Measurements from ENCODE around the gene RIN3. TPM values are rescaled to one million over a fixed set of nuclear protein-coding genes. Genes with fewer than 3 reads are reported as not detected.

The RIN3 gene
- total RNA-seq, 1 donor from 2014 or later = 0.22 TPM

DNA sequence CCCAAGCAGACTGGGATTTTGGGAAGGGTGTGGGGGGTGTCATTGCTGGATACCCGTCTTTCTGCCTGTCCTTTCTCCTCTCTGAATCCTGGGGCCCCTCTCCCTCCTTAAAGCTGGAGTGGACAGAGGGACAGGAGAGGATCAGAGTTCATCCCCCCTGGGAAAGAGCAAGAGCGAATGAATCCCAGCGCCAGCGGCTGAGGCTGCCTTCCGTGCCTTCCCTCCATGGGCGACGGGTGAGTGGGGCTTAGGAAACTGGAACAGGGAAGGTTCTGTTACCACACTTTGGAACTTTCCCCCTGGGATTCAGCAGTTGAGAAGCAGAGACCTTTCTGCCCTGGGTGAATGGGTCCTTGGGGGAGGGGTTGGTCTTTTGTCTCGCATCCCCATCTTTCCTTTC is 16.2 kb upstream of the RIN3 start:
- Histone ChIP-seq H3K9ac (no peak overlapping the region), H3K4me3 (no peak overlapping the region), H3K27me3 (no peaks in the 10 kb centered on the region), H4K20me1 (ENCODE audit: low read depth) (no peaks in the 10 kb centered on the region), H2AFZ (replicated peaks) (peak overlapping the region; percentile 77), H3K27ac (no peak overlapping the region), H3K4me1 (peaks cover 15% of the 10 kb centered on the region), H3F3A (ENCODE audit: low read depth) (no peaks in the 10 kb centered on the region), H3K79me2 (ENCODE audit: low read depth) (no peaks in the 10 kb centered on the region), H3K9me3 (ENCODE audit: low read depth) (no peaks in the 10 kb centered on the region), H3K4me2 (no peak overlapping the region), H3K36me3 (no peaks in the 10 kb centered on the region)
- no peak overlapping the region for H3K27ac Mint-ChIP-seq
- no peak overlapping the region for H3K4me3 Mint-ChIP-seq
- peaks cover 9% of the 10 kb centered on the region for H3K27me3 Mint-ChIP-seq (ENCODE audit: insufficient read depth, low read depth)
- H3K4me1 Mint-ChIP-seq = peaks cover 22% of the 10 kb centered on the region
- no peaks in the 10 kb centered on the region for H3K9me3 Mint-ChIP-seq
- TF ChIP-seq EZH2 (IDR thresholded peaks at IDR 0.05) (no peak), EZH2phosphoT487 (IDR thresholded peaks at IDR 0.05) (no peak), CTCF (IDR thresholded peaks at IDR 0.05) (no peak)
- H3K36me3 Mint-ChIP-seq = no peaks in the 10 kb centered on the region
- DNase-seq (ENCODE audit: low spot score) = no peak

DNA sequence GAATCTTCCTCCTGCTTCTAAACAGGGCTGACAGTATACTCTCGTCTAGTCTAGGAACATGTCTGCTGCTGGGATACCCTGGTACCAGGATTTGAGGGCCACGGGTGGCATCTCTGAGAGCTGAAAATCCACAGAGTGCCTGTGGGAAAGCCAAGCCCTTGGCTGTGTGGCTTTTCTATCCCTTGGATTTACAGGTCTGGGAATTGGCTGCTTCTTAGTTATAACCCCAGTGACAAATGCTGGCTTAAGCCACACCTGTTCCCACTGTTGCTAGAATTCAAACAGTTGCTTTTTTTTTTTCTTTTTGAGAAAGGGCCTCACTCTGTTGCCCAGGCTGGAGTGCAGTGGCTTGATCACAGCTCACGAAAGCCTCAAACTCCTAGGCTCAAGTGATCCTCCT is 14.3 kb upstream of the RIN3 start:
- Mint-ChIP-seq H3K4me1 (peaks cover 27% of the 10 kb centered on the region), H3K9me3 (no peaks in the 10 kb centered on the region), H3K36me3 (no peaks in the 10 kb centered on the region), H3K27ac (no peak overlapping the region), H3K27me3 (ENCODE audit: insufficient read depth, low read depth) (peaks cover 6% of the 10 kb centered on the region), H3K4me3 (no peak overlapping the region)
- H3K4me1 ChIP-seq = peaks cover 15% of the 10 kb centered on the region
- no peak for TF ChIP-seq EZH2phosphoT487 (IDR thresholded peaks at IDR 0.05)
- no peak for TF ChIP-seq CTCF (IDR thresholded peaks at IDR 0.05)
- TF ChIP-seq EZH2 (IDR thresholded peaks at IDR 0.05) = no peak
- H2AFZ ChIP-seq (replicated peaks) = no peak overlapping the region
- no peaks in the 10 kb centered on the region for H3F3A ChIP-seq (ENCODE audit: low read depth)
- no peak overlapping the region for H3K4me3 ChIP-seq
- H3K36me3 ChIP-seq = no peaks in the 10 kb centered on the region
- no peaks in the 10 kb centered on the region for H3K79me2 ChIP-seq (ENCODE audit: low read depth)
- H3K27ac ChIP-seq = no peak overlapping the region
- no peaks in the 10 kb centered on the region for H3K9me3 ChIP-seq (ENCODE audit: low read depth)
- no peak overlapping the region for H3K4me2 ChIP-seq
- no peaks in the 10 kb centered on the region for H4K20me1 ChIP-seq (ENCODE audit: low read depth)
- DNase-seq (ENCODE audit: low spot score) = no peak
- no peaks in the 10 kb centered on the region for H3K27me3 ChIP-seq
- no peak overlapping the region for H3K9ac ChIP-seq

DNA sequence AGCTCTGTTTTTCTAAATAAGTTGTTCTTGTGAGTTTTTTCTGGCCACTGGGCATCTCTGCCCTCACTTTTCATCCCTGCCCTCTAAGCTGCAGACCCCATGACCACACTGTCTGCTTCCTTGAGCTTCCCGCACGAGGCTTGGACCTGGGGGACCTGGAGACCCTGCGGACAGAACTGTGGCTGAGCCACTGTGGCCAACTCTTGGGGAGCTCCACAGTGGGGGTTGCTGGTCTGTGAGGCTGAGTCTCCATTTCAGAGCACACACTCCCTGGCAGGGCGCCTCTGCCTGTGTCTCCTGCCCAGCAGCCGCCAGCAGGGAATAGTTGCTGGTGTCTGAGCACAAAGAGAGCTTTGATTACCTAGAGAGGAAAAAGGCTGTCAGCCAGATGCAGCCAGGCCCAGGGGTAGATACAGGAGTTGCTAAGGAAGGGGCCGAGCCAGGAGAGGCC is 13.1 kb upstream of the RIN3 start:
- no peak overlapping the region for H3K27ac Mint-ChIP-seq
- H3K27me3 Mint-ChIP-seq (ENCODE audit: insufficient read depth, low read depth) = peaks cover 6% of the 10 kb centered on the region
- peaks cover 15% of the 10 kb centered on the region for H3K4me1 ChIP-seq
- no peaks in the 10 kb centered on the region for H3F3A ChIP-seq (ENCODE audit: low read depth)
- DNase-seq (ENCODE audit: low spot score) = peak; percentile 41
- no peak for TF ChIP-seq CTCF (IDR thresholded peaks at IDR 0.05)
- no peak for TF ChIP-seq EZH2 (IDR thresholded peaks at IDR 0.05)
- TF ChIP-seq EZH2phosphoT487 (IDR thresholded peaks at IDR 0.05) = no peak
- H2AFZ ChIP-seq (replicated peaks) = peak overlapping the region; percentile 82
- no peaks in the 10 kb centered on the region for H3K9me3 ChIP-seq (ENCODE audit: low read depth)
- no peak overlapping the region for H3K27ac ChIP-seq
- no peaks in the 10 kb centered on the region for H3K27me3 ChIP-seq
- H3K4me1 Mint-ChIP-seq = peaks cover 21% of the 10 kb centered on the region
- no peak overlapping the region for H3K4me3 Mint-ChIP-seq
- no peaks in the 10 kb centered on the region for H3K36me3 ChIP-seq
- H3K4me2 ChIP-seq = peak overlapping the region; percentile 47
- no peaks in the 10 kb centered on the region for H3K9me3 Mint-ChIP-seq
- no peak overlapping the region for H3K4me3 ChIP-seq
- no peaks in the 10 kb centered on the region for H4K20me1 ChIP-seq (ENCODE audit: low read depth)
- H3K79me2 ChIP-seq (ENCODE audit: low read depth) = no peaks in the 10 kb centered on the region
- no peaks in the 10 kb centered on the region for H3K36me3 Mint-ChIP-seq
- no peak overlapping the region for H3K9ac ChIP-seq

Data from neural progenitor cell (in vitro differentiated cells).